ENCODE measurements around the gene SEMA6D.

DNA sequence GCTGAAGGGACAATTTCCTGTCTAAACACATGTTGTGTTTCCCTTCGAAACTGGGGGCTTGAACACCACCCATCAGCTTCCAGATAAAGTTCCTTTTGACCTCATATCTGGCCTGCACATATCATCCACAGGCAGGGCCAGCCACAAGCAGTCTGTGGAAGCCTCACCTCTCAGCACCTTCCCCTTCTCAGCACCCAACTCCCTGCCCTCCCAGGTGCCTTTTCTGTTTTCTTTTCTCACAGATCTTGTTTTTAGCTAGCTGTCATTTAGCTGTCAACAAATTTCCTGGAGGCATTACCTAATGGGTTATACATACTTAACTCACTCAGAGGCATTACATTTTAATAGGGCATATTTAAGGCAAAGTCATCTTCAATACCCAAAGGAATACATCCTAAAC, 93.9 kb downstream of the SEMA6D start:
- TF ChIP-seq, protein P1, sequence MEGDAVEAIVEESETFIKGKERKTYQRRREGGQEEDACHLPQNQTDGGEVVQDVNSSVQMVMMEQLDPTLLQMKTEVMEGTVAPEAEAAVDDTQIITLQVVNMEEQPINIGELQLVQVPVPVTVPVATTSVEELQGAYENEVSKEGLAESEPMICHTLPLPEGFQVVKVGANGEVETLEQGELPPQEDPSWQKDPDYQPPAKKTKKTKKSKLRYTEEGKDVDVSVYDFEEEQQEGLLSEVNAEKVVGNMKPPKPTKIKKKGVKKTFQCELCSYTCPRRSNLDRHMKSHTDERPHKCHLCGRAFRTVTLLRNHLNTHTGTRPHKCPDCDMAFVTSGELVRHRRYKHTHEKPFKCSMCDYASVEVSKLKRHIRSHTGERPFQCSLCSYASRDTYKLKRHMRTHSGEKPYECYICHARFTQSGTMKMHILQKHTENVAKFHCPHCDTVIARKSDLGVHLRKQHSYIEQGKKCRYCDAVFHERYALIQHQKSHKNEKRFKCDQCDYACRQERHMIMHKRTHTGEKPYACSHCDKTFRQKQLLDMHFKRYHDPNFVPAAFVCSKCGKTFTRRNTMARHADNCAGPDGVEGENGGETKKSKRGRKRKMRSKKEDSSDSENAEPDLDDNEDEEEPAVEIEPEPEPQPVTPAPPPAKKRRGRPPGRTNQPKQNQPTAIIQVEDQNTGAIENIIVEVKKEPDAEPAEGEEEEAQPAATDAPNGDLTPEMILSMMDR (IDR thresholded peaks at IDR 0.05; ENCODE audit: low read length) = no peak
- TF ChIP-seq EZH2 (optimal IDR thresholded peaks at IDR 0.05; ENCODE audit: low read depth, low read length) (no peak), EZH2phosphoT487 (IDR thresholded peaks at IDR 0.05; ENCODE audit: low read length) (no peak)

All from MM.1S (cell line).